HG02870 (cell line): ENCODE measurements around the gene LSAMP.
"Not testable (repeated sequence)": the region's sequence is repeated elsewhere in the genome, so short reads cannot be mapped to it uniquely, and the experiment has no call there.

Experiments
- ATAC-seq: cut with Tn5 transposase; IDR thresholded peaks from one replicate; pipeline ENCODE4 v1.9.1; 2021; ENCODE audit warnings: mild to moderate bottlenecking, moderate library complexity; ENCODE audit not compliant: unreplicated experiment

Gene LSAMP

GRCh38 chr3:115784739-115785536 lies 660.3 kb downstream of the LSAMP start:
- no peak for ATAC-seq

GRCh38 chr3:115783938-115784738 lies 661.1 kb downstream of the LSAMP start:
- ATAC-seq, result peak; percentile 89

GRCh38 chr3:115783426-115783825 lies 661.9 kb downstream of the LSAMP start:
- ATAC-seq, result not testable (repeated sequence)

- no peak for ATAC-seq
Observed at GRCh38 chr3:115779011-115779410, 666.3 kb downstream of the LSAMP start.

- no peak for ATAC-seq
Observed at GRCh38 chr3:115772951-115773350, 672.3 kb downstream of the LSAMP start.

DNA sequence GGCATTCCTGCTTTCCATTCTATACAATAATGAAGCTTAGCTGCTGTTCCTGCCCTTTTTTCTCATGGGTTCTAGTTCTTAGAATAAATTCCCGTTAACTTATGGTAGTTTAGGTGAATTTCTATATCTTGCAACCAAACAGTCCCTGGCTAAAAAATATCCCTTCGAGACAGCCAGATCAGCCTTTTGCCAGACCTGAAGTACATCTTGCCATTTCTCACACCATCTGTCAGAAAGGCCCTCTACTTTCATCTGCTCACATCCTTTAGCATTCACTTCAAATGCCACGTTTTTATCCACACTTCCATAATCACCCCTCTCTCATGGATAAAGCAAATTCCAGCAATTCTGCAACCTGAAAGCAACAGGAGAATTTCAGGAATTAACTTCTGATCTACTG lies 676.6 kb downstream of the LSAMP start:
- no peak for ATAC-seq

DNA sequence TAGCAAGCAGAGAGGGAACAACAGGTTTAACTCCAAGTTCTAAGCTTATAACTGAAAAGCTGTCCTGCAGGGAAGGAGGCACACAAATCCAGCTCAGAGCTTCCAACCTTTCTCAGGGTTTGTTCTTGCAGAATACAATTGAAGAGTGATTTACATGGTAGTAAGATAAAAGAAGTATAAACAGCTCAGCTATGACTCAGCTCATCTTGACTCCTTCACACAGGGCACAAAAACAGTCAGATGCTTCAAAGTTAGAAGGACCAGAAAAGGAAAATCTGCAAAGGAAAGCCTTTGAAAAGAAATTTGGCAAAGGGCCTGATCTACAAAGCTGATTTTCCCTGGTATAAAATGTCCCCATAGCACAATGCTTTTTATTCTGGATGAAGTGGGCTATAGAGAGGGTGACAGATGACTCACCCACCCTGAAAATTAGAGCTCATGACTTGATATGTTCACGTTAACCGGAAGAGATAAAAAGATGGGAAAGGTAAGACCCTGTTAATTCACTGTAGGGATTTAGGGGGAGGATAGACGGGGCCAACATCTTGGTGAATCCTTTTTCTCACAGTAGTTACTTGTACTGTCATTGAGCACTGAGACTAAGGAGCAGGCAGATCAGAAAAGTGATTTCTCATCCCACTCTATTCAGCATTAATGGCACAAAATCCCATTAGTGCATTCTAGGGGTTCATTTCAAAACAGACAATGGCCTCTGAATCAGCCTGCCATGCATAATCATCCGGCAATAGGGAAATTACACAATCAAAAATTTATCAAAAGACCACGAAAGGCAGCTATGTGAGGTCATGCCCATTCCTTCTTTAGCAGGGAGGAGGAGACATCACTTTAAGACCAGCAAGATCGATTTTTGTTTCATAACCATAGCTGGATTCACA lies 678.5 kb downstream of the LSAMP start:
- ATAC-seq, result no peak

GRCh38 chr3:115761927-115762305 lies 683.4 kb downstream of the LSAMP start:
- no peak for ATAC-seq

DNA sequence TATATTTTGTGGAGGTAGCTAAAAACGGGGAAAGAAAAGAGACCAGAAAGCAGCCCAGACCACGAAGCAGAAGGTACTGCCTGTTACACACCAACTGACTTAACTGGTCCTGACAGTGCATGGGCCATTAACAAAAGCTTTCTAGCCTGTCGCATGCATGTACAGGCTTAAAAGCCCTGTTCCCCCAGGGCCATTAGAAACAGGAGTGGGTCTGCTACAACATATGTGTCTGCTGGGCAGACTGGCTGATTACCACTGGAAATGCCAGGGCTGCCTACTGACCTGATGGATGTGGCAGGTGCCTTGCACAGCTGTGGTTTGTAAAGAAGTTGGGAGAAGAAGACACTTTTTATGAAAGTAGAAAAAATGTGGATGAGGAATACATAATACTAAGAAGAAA lies 684.6 kb downstream of the LSAMP start:
- no peak for ATAC-seq

- ATAC-seq, result no peak
Observed at GRCh38 chr3:115758076-115758763, 687.1 kb downstream of the LSAMP start.

- ATAC-seq, result not testable (repeated sequence)
Observed at GRCh38 chr3:115752978-115753377, 692.3 kb downstream of the LSAMP start.
